ENCODE data around the gene EEF1AKMT1. TPM values are rescaled to one million over a fixed set of nuclear protein-coding genes. Genes with fewer than 3 reads are reported as not detected.

EEF1AKMT1 gene
- total RNA-seq, 2 donors from 2014 or later = 3.3 to 7.0 TPM

GRCh38 chr13:20714563-20715329 is 59.0 kb downstream of the EEF1AKMT1 start:
- ATAC-seq (peak; percentile 22), DNase-seq (peak in 1 of 4 donors; percentile 39)
- Histone ChIP-seq H3K27me3 (no peaks in the 10 kb centered on the region), H3K9me3 (no peaks in the 10 kb centered on the region), H3K27ac (peak overlapping the region in 1 of 4 donors; percentile 17), H3K4me1 (peaks cover 14% of the 10 kb centered on the region), H3K4me3 (no peak overlapping the region), H3K36me3 (replicated peaks in 1 of 2; ENCODE audit: insufficient read depth in 1 of 2, low read depth in 2 of 2) (no peaks in the 10 kb centered on the region)
- TF ChIP-seq CTCF (IDR thresholded peaks at IDR 0.05) = no peak
- TF ChIP-seq POLR2A (IDR thresholded peaks at IDR 0.05) = no peak
- intact Hi-C loops (cut with DNase I) = loop anchor here (10.0 kb wide), 1 partner anchor 110 kb away; no protein-coding TSS in a partner anchor
- WGBS, 2 donors = 72 to 74% methylated on average over 7 to 9 of the region's 9 CpGs

- WGBS, 2 donors = 52 to 58% methylated on average over 6 to 8 of the region's 8 CpGs
- Histone ChIP-seq H3K27me3 (no peaks in the 10 kb centered on the region), H3K4me3 (no peak overlapping the region), H3K36me3 (replicated peaks in 1 of 2; ENCODE audit: insufficient read depth in 1 of 2, low read depth in 2 of 2) (no peaks in the 10 kb centered on the region), H3K9me3 (no peaks in the 10 kb centered on the region), H3K27ac (peak overlapping the region in 1 of 4 donors; percentile 17), H3K4me1 (peaks cover 14% of the 10 kb centered on the region)
- ATAC-seq (no peak), DNase-seq (no peak)
- TF ChIP-seq POLR2A (IDR thresholded peaks at IDR 0.05) = no peak
- no peak for TF ChIP-seq CTCF (IDR thresholded peaks at IDR 0.05)
- intact Hi-C loops (cut with DNase I) = loop anchor here (10.0 kb wide), 1 partner anchor 111 kb away; no protein-coding TSS in a partner anchor
Measured at GRCh38 chr13:20714161-20714560, 59.6 kb downstream of the EEF1AKMT1 start.

- intact Hi-C loops (cut with DNase I) = loop anchor here (10.0 kb wide), 1 partner anchor 111 kb away; no protein-coding TSS in a partner anchor
- DNase-seq = no peak
- Histone ChIP-seq H3K4me1 (peaks cover 14% of the 10 kb centered on the region), H3K4me3 (no peak overlapping the region), H3K27me3 (no peaks in the 10 kb centered on the region), H3K9me3 (no peaks in the 10 kb centered on the region), H3K36me3 (replicated peaks in 1 of 2; ENCODE audit: insufficient read depth in 1 of 2, low read depth in 2 of 2) (no peaks in the 10 kb centered on the region), H3K27ac (no peak overlapping the region)
- TF ChIP-seq POLR2A (IDR thresholded peaks at IDR 0.05) (no peak), CTCF (IDR thresholded peaks at IDR 0.05) (no peak)
- ATAC-seq = no peak
- WGBS, 2 donors = 59 to 62% methylated on average over 7 to 11 of the region's 11 CpGs
Measured at GRCh38 chr13:20713751-20714150, 60.0 kb downstream of the EEF1AKMT1 start.

GRCh38 chr13:20713014-20713376 is 60.8 kb downstream of the EEF1AKMT1 start:
- WGBS, 2 donors = 11 to 29% methylated on average over 11 of the region's 11 CpGs
- TF ChIP-seq POLR2A (IDR thresholded peaks at IDR 0.05) = no peak
- no peak for TF ChIP-seq CTCF (IDR thresholded peaks at IDR 0.05)
- H3K9me3 ChIP-seq = no peaks in the 10 kb centered on the region
- H3K4me1 ChIP-seq = peaks cover 14% of the 10 kb centered on the region
- intact Hi-C loops (cut with DNase I) = loop anchor here (10.0 kb wide), 1 partner anchor 112 kb away; no protein-coding TSS in a partner anchor
- H3K27me3 ChIP-seq = no peaks in the 10 kb centered on the region
- ATAC-seq (no peak), DNase-seq (no peak)
- H3K36me3 ChIP-seq (replicated peaks in 1 of 2; ENCODE audit: insufficient read depth in 1 of 2, low read depth in 2 of 2) = no peaks in the 10 kb centered on the region
- no peak overlapping the region for H3K4me3 ChIP-seq
- no peak overlapping the region for H3K27ac ChIP-seq
